Esophagus squamous epithelium (tissue), 5 donors: Measurements from ENCODE around the gene TSPEAR. TPM values are rescaled to one million over a fixed set of nuclear protein-coding genes. Genes with fewer than 3 reads are reported as not detected.
A peak's percentile ranks its signal among the peaks of the same experiment; 100 is the strongest.

Source experiments
- DNase-seq: peaks from one replicate; lab custom pipeline; 2025; lab: John Stamatoyannopoulos, UW
- H3K27ac ChIP-seq, 4 donors: fragments of 200-600 bp; sonication (generic); one replicate each; pipeline ENCODE4 v1.5.1; 2016 to 2019; ENCODE audit warnings: mild to moderate bottlenecking in 1 of 4
- H3K27me3 ChIP-seq, 4 donors: fragments of 200-600 bp; sonication (generic); 1 replicate in 3 of 4; 2 replicates in 1 of 4; pipeline versions ENCODE4 v1.5.1 to v1.6.0; 2017 to 2021; ENCODE audit warnings: antibody characterized with exemption in 1 of 4
- H3K36me3 ChIP-seq, 3 donors: fragments of 200-600 bp; sonication (generic); one replicate each; pipeline ENCODE4 v1.5.1; 2016 to 2019
- H3K4me1 ChIP-seq, 3 donors: fragments of 200-600 bp; sonication (generic); one replicate each; pipeline ENCODE4 v1.5.1; 2017 to 2019
- H3K4me3 ChIP-seq, 4 donors: fragments of 200-600 bp; sonication (generic); 1 replicate in 3 of 4; 2 replicates in 1 of 4; pipeline ENCODE4 v1.5.1; 2016 to 2019; ENCODE audit warnings: mild to moderate bottlenecking in 2 of 4, moderate library complexity in 1 of 4
- H3K9me3 ChIP-seq, 3 donors: fragments of 200-600 bp; sonication (generic); one replicate each; pipeline ENCODE4 v1.5.1; 2016 to 2019
- CTCF ChIP-seq, 6 experiments: fragments of 450-650 bp in 4 of 6; fragments of 200-600 bp in 2 of 6; sonication (generic) in 2 of 6; IDR thresholded peaks; one replicate each; pipeline ENCODE4 v1.5.1; 2016 to 2019; ENCODE audit warnings: antibody characterized with exemption in 6 of 6, mild to moderate bottlenecking in 4 of 6, moderate library complexity in 4 of 6
- POLR2A ChIP-seq, 4 donors: fragments of 450-650 bp; IDR thresholded peaks; one replicate each; pipeline ENCODE4 v1.6.1; 2017; ENCODE audit warnings: antibody characterized with exemption in 4 of 4, mild to moderate bottlenecking in 4 of 4, moderate library complexity in 3 of 4
- WGBS, 2 donors: methylation state at CpG; one replicate each; pipeline ENCODE4 v1.1.5; 2018; 5-methylcytosine and 5-hydroxymethylcytosine counted together
- intact Hi-C: fragments of 100-400 bp; cut with DNase I; formaldehyde crosslinking; loops from one replicate; pipeline ENCODE4 v1.15.0; 2022
- total RNA-seq, 4 donors: library from RNA; depleted of rRNA; stranded (reverse); fragments of >200 nt; gene quantifications; one replicate each; pipeline ENCODE4 v1.1.0, GENCODE V29; 2016
- donor health status: DM: yes; HTN: yes; CAD: no.

Gene TSPEAR
- total RNA-seq, 4 donors from 2014 or later = not detected

DNA sequence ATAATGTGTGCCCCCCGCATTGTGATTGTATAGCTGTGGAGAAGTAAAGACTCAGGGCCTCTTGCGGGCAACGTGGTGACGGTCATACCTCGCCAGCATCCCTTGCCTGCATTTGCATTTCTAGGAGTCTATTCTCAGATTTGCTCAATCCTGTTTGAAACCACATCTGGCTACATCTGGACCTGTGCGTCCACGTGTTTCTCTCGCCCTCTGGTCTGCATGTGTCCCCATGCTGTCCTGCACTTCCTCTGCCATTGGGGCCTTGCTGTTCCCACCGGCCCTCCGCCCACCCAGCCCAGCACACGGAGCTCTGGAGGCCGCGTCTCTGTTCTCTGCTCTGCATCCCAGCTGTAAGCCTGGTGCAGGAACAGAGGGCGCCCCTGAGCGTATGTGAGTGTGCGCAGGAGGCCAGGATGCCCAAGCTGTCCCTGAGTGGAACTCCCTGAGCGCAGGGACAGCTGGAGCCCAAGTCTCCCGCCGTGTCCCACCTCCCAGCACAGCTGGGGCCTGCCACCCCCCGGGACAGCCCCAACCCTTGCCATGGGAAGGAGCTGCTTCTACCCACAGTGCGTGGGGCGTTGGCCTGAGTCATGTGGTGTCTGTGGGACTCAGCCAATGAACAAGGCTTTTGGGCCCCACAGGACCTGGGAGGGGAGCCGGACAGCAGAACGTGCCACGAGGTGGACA is 161.7 kb downstream of the TSPEAR start:
- Histone ChIP-seq H3K36me3 (no peaks in the 10 kb centered on the region), H3K9me3 (peaks cover 0 to 11% (median 0%) of the 10 kb centered on the region in 3 donors), H3K27me3 (peaks cover 0 to 49% (median 0%) of the 10 kb centered on the region in 4 donors), H3K4me3 (no peak overlapping the region), H3K27ac (no peak overlapping the region), H3K4me1 (peaks cover 0 to 35% (median 5%) of the 10 kb centered on the region in 3 donors)
- intact Hi-C loops = no loop called here
- 61 to 66% methylated on average over 12 to 13 of the region's 25 CpGs for WGBS, 2 donors
- no peak for DNase-seq
- TF ChIP-seq POLR2A (IDR thresholded peaks at IDR 0.05) = no peak
- TF ChIP-seq CTCF (IDR thresholded peaks at IDR 0.05) = no peak

DNA sequence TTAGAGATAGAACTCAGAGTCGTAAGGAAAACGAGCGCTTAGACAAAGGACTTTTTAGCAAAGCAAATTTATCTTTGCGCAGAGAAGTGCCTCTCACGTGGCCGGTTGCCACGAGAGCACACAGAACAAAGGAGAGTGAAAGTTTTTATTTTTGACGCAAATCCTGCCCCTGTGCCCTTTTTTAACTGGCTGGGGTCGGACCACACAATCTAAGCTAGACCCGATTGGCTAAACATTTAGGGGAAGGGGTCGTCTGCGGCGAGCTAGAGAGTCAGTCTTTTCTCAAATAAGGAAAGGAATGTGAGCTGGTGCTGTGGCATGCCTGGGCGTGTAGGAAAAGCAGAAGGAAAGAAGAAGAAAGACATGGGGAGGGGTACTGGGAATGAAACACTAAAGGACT is 162.4 kb downstream of the TSPEAR start:
- H3K27ac ChIP-seq = no peak overlapping the region
- H3K36me3 ChIP-seq = no peaks in the 10 kb centered on the region
- DNase-seq = no peak
- H3K4me3 ChIP-seq = peak overlapping the region in 1 of 4 donors; percentile 30
- H3K4me1 ChIP-seq = peaks cover 0 to 35% (median 5%) of the 10 kb centered on the region in 3 donors
- H3K9me3 ChIP-seq = peaks cover 0 to 11% (median 0%) of the 10 kb centered on the region in 3 donors
- 25 to 29% methylated on average over 13 to 14 of the region's 14 CpGs for WGBS, 2 donors
- TF ChIP-seq CTCF (IDR thresholded peaks at IDR 0.05) (no peak), POLR2A (IDR thresholded peaks at IDR 0.05) (no peak)
- H3K27me3 ChIP-seq = peaks cover 0 to 45% (median 0%) of the 10 kb centered on the region in 4 donors
- intact Hi-C loops = no loop called here

GRCh38 chr21:44548381-44548780 is 163.0 kb downstream of the TSPEAR start:
- intact Hi-C loops = no loop called here
- WGBS, 2 donors = 39 to 41% methylated on average over 13 of the region's 13 CpGs
- no peak for DNase-seq

DNA sequence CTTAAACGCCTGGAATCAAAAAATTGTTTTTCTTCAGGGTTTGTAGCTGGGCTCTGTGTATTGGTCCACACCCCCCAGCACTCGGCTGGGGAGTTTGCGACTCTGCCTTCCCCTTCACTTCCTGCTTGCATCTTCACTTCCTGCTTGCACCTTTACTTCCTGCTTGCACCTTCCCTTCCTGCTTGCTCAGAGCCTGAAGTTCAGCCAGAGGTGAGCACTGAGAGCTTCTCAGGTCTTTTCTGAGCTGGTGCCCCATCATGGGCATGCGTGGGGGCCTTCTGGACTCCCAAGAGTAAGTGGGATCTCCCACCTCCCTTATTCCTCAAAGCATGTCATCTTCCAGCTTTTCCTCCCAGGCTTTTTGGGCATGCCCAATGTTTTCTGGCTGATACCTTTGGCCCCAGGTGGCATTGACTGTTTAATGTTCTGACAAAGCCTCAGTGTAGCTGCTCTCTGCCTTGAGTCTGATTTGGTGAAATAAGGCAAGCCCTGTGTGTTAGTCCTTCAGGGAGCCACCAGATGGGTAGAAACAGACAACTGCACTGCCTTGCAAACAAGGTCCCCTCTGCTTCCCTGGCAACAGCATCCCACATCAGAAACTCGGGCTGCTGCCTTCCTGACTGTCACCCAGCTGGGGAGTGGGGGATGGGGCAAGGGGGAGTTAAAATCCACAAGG is 163.6 kb downstream of the TSPEAR start:
- Histone ChIP-seq H3K4me1 (peaks cover 0 to 35% (median 5%) of the 10 kb centered on the region in 3 donors), H3K9me3 (peaks cover 0 to 13% (median 0%) of the 10 kb centered on the region in 3 donors), H3K27ac (no peak overlapping the region), H3K4me3 (no peak overlapping the region), H3K36me3 (no peaks in the 10 kb centered on the region), H3K27me3 (peaks cover 0 to 45% (median 0%) of the 10 kb centered on the region in 4 donors)
- TF ChIP-seq CTCF (IDR thresholded peaks at IDR 0.05) = no peak
- TF ChIP-seq POLR2A (IDR thresholded peaks at IDR 0.05) = no peak
- DNase-seq = no peak
- WGBS, 2 donors = 53 to 56% methylated on average over 5 of the region's 5 CpGs
- intact Hi-C loops = no loop called here

More at GRCh38 chr21:44548381-44548780, 163.0 kb downstream of the TSPEAR start:
- Histone ChIP-seq H3K4me3 (peak overlapping the region in 1 of 4 donors; percentile 30), H3K36me3 (no peaks in the 10 kb centered on the region), H3K9me3 (peaks cover 0 to 11% (median 0%) of the 10 kb centered on the region in 3 donors), H3K4me1 (peaks cover 0 to 35% (median 5%) of the 10 kb centered on the region in 3 donors), H3K27ac (no peak overlapping the region), H3K27me3 (peaks cover 0 to 45% (median 0%) of the 10 kb centered on the region in 4 donors)
- TF ChIP-seq POLR2A (IDR thresholded peaks at IDR 0.05) (no peak), CTCF (IDR thresholded peaks at IDR 0.05) (no peak)

- no peak overlapping the region for H3K27ac ChIP-seq
- intact Hi-C loops = no loop called here
- no peak overlapping the region for H3K4me3 ChIP-seq
- WGBS, 2 donors = 53 to 71% methylated on average over 3 of the region's 3 CpGs
- peaks cover 0 to 13% (median 5%) of the 10 kb centered on the region in 3 donors for H3K4me1 ChIP-seq
- H3K36me3 ChIP-seq = no peaks in the 10 kb centered on the region
- TF ChIP-seq CTCF (IDR thresholded peaks at IDR 0.05) (no peak), POLR2A (IDR thresholded peaks at IDR 0.05) (no peak)
- DNase-seq = no peak
- H3K27me3 ChIP-seq = peaks cover 0 to 33% (median 0%) of the 10 kb centered on the region in 4 donors
- H3K9me3 ChIP-seq = peaks cover 0 to 31% (median 0%) of the 10 kb centered on the region in 3 donors
Observed at GRCh38 chr21:44544566-44544965, 166.8 kb downstream of the TSPEAR start.
